ENCODE data around the gene FRMD3. TPM values are rescaled to one million over a fixed set of nuclear protein-coding genes. Genes with fewer than 3 reads are reported as not detected.

FRMD3 gene
- polyA plus RNA-seq, 1 donor from 2014 or later = 13.0 TPM

GRCh38 chr9:83472221-83472665, 66.0 kb downstream of the FRMD3 start:
- TF ChIP-seq, protein P1, sequence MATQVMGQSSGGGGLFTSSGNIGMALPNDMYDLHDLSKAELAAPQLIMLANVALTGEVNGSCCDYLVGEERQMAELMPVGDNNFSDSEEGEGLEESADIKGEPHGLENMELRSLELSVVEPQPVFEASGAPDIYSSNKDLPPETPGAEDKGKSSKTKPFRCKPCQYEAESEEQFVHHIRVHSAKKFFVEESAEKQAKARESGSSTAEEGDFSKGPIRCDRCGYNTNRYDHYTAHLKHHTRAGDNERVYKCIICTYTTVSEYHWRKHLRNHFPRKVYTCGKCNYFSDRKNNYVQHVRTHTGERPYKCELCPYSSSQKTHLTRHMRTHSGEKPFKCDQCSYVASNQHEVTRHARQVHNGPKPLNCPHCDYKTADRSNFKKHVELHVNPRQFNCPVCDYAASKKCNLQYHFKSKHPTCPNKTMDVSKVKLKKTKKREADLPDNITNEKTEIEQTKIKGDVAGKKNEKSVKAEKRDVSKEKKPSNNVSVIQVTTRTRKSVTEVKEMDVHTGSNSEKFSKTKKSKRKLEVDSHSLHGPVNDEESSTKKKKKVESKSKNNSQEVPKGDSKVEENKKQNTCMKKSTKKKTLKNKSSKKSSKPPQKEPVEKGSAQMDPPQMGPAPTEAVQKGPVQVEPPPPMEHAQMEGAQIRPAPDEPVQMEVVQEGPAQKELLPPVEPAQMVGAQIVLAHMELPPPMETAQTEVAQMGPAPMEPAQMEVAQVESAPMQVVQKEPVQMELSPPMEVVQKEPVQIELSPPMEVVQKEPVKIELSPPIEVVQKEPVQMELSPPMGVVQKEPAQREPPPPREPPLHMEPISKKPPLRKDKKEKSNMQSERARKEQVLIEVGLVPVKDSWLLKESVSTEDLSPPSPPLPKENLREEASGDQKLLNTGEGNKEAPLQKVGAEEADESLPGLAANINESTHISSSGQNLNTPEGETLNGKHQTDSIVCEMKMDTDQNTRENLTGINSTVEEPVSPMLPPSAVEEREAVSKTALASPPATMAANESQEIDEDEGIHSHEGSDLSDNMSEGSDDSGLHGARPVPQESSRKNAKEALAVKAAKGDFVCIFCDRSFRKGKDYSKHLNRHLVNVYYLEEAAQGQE (IDR thresholded peaks at IDR 0.05; ENCODE audit: borderline replicate concordance) = no peak
- TF ChIP-seq TAF1 (IDR thresholded peaks at IDR 0.05; ENCODE audit: low read depth) = no peak
- TF ChIP-seq CTCF (IDR thresholded peaks at IDR 0.05; ENCODE audit: poor library complexity, severe bottlenecking) = no peak
- TF ChIP-seq RAD21 (conservative IDR thresholded peaks at IDR 0.05) = no peak
- no peak for TF ChIP-seq EP300 (conservative IDR thresholded peaks at IDR 0.05; ENCODE audit: poor library complexity, severe bottlenecking)
- no peak for TF ChIP-seq MXI1 (conservative IDR thresholded peaks at IDR 0.05; ENCODE audit: poor library complexity, severe bottlenecking)
- no peak for TF ChIP-seq POLR2AphosphoS5 (IDR thresholded peaks at IDR 0.05)
- no peak for TF ChIP-seq EZH2 (IDR thresholded peaks at IDR 0.05; ENCODE audit: borderline replicate concordance, insufficient read depth, low read length, poor library complexity, severe bottlenecking)
- no peak for TF ChIP-seq SMC3 (conservative IDR thresholded peaks at IDR 0.05; ENCODE audit: poor library complexity)
- Histone ChIP-seq H3K36me3 (ENCODE audit: insufficient read depth, low read length) (no peaks in the 10 kb centered on the region), H3K4me2 (ENCODE audit: low read length) (no peak overlapping the region), H3K79me2 (replicated peaks; ENCODE audit: insufficient read depth, low read length) (no peaks in the 10 kb centered on the region), H3K9me2 (ENCODE audit: insufficient read depth, low read length) (no peaks in the 10 kb centered on the region), H3K27me3 (ENCODE audit: insufficient read depth, low read depth, low read length) (no peaks in the 10 kb centered on the region), H3K9ac (ENCODE audit: low read length) (no peak overlapping the region), H4K20me1 (ENCODE audit: insufficient read depth) (no peaks in the 10 kb centered on the region), H3K9me3 (ENCODE audit: low read length) (no peaks in the 10 kb centered on the region), H3F3A (ENCODE audit: insufficient read depth, low read length, poor library complexity, severe bottlenecking) (no peaks in the 10 kb centered on the region), H3K27ac (ENCODE audit: low read length) (no peak overlapping the region), H2AFZ (ENCODE audit: low read depth, low read length) (no peak overlapping the region), H3K4me3 (ENCODE audit: low read length) (no peak overlapping the region)

DNA sequence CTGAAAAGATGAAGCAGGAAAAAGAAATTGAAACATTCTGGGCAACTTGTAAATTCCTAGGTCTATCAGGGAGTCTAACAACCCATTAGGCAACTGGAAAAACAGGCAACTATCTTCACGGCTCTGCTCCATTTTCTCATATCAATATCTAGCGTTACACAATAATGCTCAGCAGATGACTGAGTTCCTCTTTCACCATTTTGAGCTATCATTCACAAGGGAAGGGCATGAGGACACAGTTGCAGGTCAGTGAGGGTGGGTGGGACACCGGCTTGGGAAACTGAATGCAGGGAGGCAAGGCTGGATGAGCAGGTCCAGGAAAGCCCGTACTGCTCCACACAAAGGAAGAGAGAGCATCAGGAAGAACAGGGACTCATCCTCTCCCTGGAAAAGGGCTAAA, 67.0 kb downstream of the FRMD3 start:
- Histone ChIP-seq H3K4me3 (ENCODE audit: low read length) (no peak overlapping the region), H3K9me3 (ENCODE audit: low read length) (no peaks in the 10 kb centered on the region), H3K4me2 (ENCODE audit: low read length) (no peak overlapping the region), H2AFZ (ENCODE audit: low read depth, low read length) (no peak overlapping the region), H3F3A (ENCODE audit: insufficient read depth, low read length, poor library complexity, severe bottlenecking) (no peaks in the 10 kb centered on the region), H3K27ac (ENCODE audit: low read length) (no peak overlapping the region), H3K9ac (ENCODE audit: low read length) (no peak overlapping the region), H3K27me3 (ENCODE audit: insufficient read depth, low read depth, low read length) (no peaks in the 10 kb centered on the region), H3K9me2 (ENCODE audit: insufficient read depth, low read length) (no peaks in the 10 kb centered on the region), H3K36me3 (ENCODE audit: insufficient read depth, low read length) (no peaks in the 10 kb centered on the region), H3K79me2 (replicated peaks; ENCODE audit: insufficient read depth, low read length) (no peaks in the 10 kb centered on the region), H4K20me1 (ENCODE audit: insufficient read depth) (no peaks in the 10 kb centered on the region)
- TF ChIP-seq EP300 (conservative IDR thresholded peaks at IDR 0.05; ENCODE audit: poor library complexity, severe bottlenecking) = no peak
- no peak for TF ChIP-seq TAF1 (IDR thresholded peaks at IDR 0.05; ENCODE audit: low read depth)
- no peak for TF ChIP-seq RAD21 (conservative IDR thresholded peaks at IDR 0.05)
- TF ChIP-seq, protein P1 (IDR thresholded peaks at IDR 0.05; ENCODE audit: borderline replicate concordance) = no peak
- no peak for TF ChIP-seq EZH2 (IDR thresholded peaks at IDR 0.05; ENCODE audit: borderline replicate concordance, insufficient read depth, low read length, poor library complexity, severe bottlenecking)
- no peak for TF ChIP-seq MXI1 (conservative IDR thresholded peaks at IDR 0.05; ENCODE audit: poor library complexity, severe bottlenecking)
- TF ChIP-seq SMC3 (conservative IDR thresholded peaks at IDR 0.05; ENCODE audit: poor library complexity) = no peak

All from neural cell (in vitro differentiated cells).